TTC549 (cell line): ENCODE results near the gene FCHO2.

ENCODE experiments used
- FAIRE-seq: peaks from 2 replicates; lab custom pipeline; 2012; peaks lifted over from hg19 to GRCh38; lab: Jason Lieb, UNC

Gene FCHO2

GRCh38 chr5:73136055-73136562 lies 180.3 kb downstream of the FCHO2 start:
- FAIRE-seq: no peak

GRCh38 chr5:73137563-73138530 lies 182.0 kb downstream of the FCHO2 start:
- FAIRE-seq: no peak

GRCh38 chr5:73139485-73139884 lies 183.6 kb downstream of the FCHO2 start:
- FAIRE-seq: no peak
